Measurements from ENCODE around the gene TEAD1.
"Not testable (repeated sequence)": the region's sequence is repeated elsewhere in the genome, so short reads cannot be mapped to it uniquely, and the experiment has no call there.

Gene TEAD1

GRCh38 chr11:12744826-12745502 is 70.7 kb downstream of the TEAD1 start:
- DNase-seq, result no peak

- no peak for DNase-seq
These were observed 71.6 kb downstream of the TEAD1 start for GRCh38 chr11:12745787-12746186.

DNA sequence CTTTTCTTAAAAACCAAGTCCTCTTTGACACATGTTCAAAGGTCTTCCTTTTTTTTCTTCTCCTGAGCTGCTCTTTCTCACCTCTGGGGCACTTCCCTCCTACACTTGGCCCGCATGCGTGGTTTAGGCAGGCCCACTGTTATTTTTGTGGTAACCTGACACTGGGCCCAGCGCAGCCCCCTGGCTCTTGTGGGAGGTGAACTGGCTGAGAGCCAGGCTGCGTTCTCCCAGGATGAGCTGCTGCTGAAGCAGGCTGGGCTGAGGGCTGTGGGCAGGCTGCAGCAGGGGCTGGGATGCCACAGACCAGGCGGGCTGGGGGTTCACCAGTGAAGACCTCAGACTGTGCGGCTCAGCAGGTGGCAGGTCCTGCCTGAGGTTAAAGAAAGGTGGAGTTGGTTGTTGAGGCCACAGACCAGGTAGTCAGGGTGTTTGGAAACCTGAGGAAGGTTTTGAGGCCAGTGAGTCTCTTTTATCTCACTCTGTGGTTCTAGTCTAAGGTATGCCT is 72.4 kb downstream of the TEAD1 start:
- peak; percentile 91 for DNase-seq

DNA sequence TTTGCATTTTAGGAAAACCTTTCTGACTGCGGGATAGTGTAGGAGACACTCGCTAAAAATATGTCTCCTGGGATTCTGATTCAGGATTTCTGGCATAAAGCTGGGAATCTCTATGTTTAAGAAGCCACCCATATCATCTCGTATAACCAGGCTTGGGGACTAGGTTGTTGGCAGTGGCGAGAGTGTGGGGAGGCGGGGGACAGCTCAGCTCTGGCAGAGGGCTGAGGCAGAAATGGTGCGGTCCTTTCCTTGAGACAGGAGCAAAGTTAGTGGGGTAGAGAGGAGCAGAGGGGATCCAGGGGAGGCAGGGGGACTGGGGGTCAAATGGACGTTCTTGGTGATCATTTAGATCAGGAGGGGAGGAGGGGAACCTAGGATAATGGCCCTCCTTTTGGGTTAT is 74.3 kb downstream of the TEAD1 start:
- DNase-seq, result no peak

DNA sequence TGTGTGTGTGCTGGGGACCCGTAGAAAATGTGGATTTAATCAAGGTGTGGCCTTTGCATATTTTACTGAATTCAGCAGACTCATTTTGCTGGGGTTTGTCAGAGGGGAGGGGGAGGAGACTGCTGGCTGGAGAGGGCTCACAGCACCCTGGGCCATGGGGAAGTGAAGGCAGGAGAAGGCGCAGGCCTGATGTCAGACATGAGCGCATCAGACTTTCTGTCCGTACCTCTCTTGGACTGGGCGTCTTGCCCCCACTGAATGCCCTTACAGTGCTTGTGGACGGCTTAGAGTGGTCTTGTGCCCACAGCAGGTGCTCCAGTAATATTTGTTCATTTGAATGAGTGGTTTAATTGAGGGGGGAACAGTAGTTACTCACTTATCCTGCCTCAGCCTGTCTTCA is 75.2 kb downstream of the TEAD1 start:
- no peak for DNase-seq

DNA sequence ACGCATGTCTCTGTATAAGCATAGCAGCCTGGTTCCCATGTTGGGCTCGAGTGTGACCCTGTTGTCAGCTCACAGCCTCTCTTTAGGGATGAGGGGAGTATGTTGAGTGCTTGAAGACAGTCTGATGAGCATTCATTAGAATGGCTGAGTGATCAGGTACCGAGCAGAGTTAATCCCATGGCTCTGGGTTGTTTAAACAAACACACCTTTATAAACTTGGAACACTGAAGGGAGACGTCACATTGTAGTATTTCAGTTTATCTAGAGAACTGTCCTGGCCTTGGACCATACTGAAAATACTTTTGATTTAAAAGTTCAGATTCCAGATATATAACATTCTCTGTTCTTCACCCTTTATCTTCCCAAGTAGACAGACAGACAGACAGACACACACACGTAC is 76.0 kb downstream of the TEAD1 start:
- DNase-seq, result no peak

- DNase-seq, result no peak
These were observed 78.8 kb downstream of the TEAD1 start for GRCh38 chr11:12752868-12753524.

DNA sequence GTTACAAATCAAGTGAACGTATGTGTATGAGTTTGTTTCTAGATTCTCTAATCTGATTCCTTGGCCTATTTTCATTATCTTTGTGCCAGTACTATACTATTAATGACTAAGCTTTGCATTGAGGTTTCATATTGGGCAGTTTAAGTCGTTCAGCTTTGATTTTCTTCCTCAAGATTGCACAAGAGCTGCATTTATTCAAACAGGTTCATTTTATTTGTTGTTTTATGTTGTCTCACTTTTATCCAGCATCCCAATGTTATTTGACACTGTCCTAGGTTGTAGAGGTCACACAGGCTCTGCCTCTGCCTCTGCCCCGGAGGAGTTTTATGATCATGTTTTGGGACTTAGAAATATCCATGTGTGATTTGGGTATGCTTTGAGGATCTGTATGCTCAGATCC is 79.8 kb downstream of the TEAD1 start:
- DNase-seq, result no peak

DNA sequence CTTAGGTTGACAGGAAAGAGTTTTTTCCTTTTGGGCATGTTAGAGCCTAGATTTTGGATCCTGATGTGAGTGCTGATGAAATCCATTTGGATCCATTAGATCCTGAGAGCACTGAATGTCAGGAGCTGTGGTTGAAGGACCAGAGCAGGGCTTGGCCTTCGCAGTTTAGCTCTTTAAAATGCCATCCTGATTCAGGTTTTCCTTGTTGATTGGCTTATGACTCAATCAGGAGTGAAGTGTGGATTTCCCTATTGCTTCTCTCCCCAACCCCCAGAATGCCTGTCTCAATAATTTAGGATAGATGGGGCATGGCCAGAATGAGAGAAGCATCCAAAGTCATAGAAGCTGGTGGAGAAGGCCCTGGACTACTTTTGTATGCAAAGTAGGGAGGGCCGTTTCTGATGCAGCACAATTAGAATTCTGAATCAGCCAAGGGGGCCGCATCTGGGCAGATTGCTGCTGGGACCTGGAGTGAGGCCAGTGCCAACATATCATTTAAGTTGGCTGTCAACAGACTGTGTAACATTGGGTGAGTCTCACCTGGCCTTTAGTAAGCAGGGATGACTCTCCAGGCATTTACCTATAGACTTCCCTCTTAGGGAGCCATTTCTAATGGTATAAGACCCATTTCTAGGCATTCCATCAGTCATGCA is 80.5 kb downstream of the TEAD1 start:
- DNase-seq, result no peak

- no peak for DNase-seq
These were observed 81.6 kb downstream of the TEAD1 start for GRCh38 chr11:12755510-12756453.

- no peak for DNase-seq
These were observed 82.2 kb downstream of the TEAD1 start for GRCh38 chr11:12756454-12756806.

GRCh38 chr11:12756867-12757266 is 82.6 kb downstream of the TEAD1 start:
- no peak for DNase-seq

DNA sequence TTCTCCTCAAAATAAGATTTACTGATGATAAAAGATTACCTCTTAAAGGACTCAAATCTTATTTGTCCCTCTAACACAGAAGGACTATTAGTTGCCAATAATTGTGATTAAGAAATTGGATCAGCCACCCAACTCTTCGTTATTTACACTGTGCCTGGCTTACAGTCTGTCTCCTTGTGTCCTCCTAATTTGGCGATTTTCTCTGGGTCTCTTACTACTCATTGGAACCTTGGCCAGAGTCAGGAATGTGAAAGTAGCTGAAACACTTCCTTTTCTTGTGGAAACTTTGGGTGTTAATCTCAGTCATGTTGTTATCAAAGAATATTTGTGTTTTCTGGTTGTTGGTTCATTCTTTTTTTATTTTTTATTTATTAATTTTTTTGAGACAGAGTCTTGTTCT is 83.2 kb downstream of the TEAD1 start:
- no peak for DNase-seq

DNA sequence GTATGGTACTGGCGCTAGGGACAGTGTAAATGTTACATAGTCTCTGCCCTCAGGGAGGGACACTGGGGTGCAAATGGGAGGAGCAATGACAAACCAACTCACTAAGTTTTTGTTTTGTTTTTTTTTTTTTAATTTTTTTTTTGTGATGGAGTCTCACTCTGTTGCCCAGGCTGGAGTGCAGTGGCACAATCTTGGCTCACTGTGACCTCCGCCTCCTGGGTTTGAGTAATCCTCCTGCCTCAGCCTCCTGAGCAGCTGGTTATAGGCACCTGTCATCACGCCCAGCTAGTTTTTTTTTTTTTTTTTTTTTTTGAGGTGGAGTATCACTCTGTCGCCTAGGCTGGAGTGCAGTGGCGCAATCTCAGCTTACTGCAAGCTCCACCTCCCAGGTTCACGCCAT is 83.9 kb downstream of the TEAD1 start:
- not testable (repeated sequence) for DNase-seq

GRCh38 chr11:12761029-12761428 is 86.8 kb downstream of the TEAD1 start:
- DNase-seq, result no peak

DNA sequence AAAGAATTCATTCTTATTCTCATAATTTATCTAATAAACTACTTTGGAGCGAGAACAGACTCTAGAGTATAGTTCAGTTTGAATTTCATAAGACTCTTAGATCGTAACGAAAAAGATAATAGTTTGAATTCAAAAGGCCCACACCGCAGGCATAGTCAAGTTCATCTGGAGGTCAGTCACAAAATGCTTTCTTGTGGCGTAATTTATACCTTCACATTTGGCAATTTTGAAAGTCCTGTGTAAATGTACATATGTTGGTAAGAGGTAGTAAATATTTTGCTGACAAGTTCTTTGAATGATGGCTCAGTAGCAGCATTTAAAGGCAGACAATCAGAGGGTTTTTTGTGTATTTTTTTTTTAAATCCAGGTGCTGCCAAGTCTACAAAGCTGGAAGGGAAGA is 88.1 kb downstream of the TEAD1 start:
- DNase-seq, result no peak

DNA sequence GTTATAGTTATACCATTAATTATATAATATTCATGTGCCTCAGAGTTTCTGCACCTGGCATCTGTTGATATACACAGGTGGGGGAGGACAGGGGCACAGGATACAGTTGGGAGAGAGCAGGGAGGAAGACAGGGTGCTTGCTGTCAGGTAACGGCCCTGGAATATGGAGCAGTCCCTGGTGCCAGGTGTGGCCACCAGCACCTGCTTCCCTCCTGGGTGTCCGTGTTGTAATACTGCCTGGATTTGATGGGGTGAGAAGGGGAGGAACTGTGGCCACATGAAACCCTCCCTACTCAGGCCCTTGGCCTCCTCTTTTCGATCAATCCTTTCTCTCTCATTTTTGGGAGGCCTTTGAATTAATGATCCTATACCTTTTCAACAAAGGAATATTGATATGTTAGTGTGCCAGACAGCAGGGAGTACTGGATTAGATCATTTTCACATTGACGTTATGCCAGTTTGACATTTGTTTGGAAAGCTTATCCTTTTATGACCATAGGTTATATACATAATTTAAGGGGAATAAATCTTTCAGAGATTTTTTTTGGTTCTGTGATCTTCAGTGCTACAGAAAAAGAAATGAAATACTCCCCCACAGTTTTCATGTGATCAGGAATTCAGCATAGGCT is 88.6 kb downstream of the TEAD1 start:
- peak; percentile 59 for DNase-seq

- peak; percentile 60 for DNase-seq
These were observed 90.1 kb downstream of the TEAD1 start for GRCh38 chr11:12764187-12764914.

GRCh38 chr11:12765428-12765827 is 91.2 kb downstream of the TEAD1 start:
- DNase-seq, result peak; percentile 89

- DNase-seq, result no peak
These were observed 92.8 kb downstream of the TEAD1 start for GRCh38 chr11:12767027-12767426.

DNA sequence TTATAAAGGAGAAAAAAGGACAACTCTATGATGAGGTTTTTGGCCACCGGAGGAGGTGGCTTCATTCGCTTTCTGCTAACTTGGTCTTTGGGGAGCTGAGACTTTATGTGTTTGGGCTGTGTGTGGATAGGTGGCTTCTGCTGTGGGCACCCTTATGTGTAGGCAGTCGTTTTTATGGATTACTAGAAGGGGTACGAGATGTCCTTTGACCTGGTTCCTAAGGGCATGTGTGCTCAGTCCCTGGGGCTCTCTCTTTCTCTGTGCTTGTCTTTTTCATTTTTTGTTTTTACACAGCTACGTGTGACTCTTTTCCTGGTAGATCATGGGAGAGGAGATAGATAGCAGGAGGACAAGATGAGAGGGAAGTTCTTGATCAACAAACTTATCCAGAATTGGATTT is 93.4 kb downstream of the TEAD1 start:
- DNase-seq, result no peak
